Measurements from ENCODE around the gene FAM193A. TPM values are rescaled to one million over a fixed set of nuclear protein-coding genes. Genes with fewer than 3 reads are reported as not detected.

The FAM193A gene
- total RNA-seq, 2 donors from 2014 or later: 14.6 to 17.0 TPM

GRCh38 chr4:2750719-2751605 lies 214.5 kb downstream of the FAM193A start:
- no peak for DNase-seq (ENCODE audit: low spot score)
- H3K36me3 ChIP-seq: peaks cover 18% of the 10 kb centered on the region
- H3K4me3 ChIP-seq: no peak overlapping the region
- H3K4me1 ChIP-seq: peaks cover 0 to 45% of the 10 kb centered on the region in 2 donors
- H3K27me3 ChIP-seq: no peaks in the 10 kb centered on the region
- peak overlapping the region; percentile 16 to 33 for H3K27ac ChIP-seq
- no peaks in the 10 kb centered on the region for H3K9me3 ChIP-seq
- no peak for TF ChIP-seq CTCF (IDR thresholded peaks at IDR 0.05)

- H3K27me3 ChIP-seq: no peaks in the 10 kb centered on the region
- H3K9me3 ChIP-seq: no peaks in the 10 kb centered on the region
- H3K4me3 ChIP-seq: no peak overlapping the region
- no peak for DNase-seq (ENCODE audit: low spot score)
- no peak for TF ChIP-seq CTCF (IDR thresholded peaks at IDR 0.05)
- no peaks in the 10 kb centered on the region for H3K36me3 ChIP-seq
- no peak overlapping the region for H3K27ac ChIP-seq
- peaks cover 0 to 38% of the 10 kb centered on the region in 2 donors for H3K4me1 ChIP-seq
Measured at GRCh38 chr4:2753436-2753835, 217.0 kb downstream of the FAM193A start.

GRCh38 chr4:2754848-2755819 lies 218.7 kb downstream of the FAM193A start:
- H3K36me3 ChIP-seq: no peaks in the 10 kb centered on the region
- H3K27ac ChIP-seq: peak overlapping the region; percentile 79 to 83
- peak overlapping the region; percentile 64 to 86 for H3K4me3 ChIP-seq
- no peak for TF ChIP-seq CTCF (IDR thresholded peaks at IDR 0.05)
- DNase-seq (ENCODE audit: low spot score): no peak
- H3K4me1 ChIP-seq: peaks cover 0 to 37% of the 10 kb centered on the region in 2 donors
- no peaks in the 10 kb centered on the region for H3K9me3 ChIP-seq
- no peaks in the 10 kb centered on the region for H3K27me3 ChIP-seq

- Histone ChIP-seq H3K36me3 (no peaks in the 10 kb centered on the region), H3K4me3 (peak within 1 kb of the TSS; percentile 64 to 86), H3K4me1 (peaks cover 0 to 28% of the 10 kb centered on the region in 2 donors), H3K9me3 (no peaks in the 10 kb centered on the region), H3K27me3 (no peaks in the 10 kb centered on the region), H3K27ac (peak within 1 kb of the TSS; percentile 79 to 83)
- peak in 1 of 2 donors; percentile 57 for TF ChIP-seq CTCF (IDR thresholded peaks at IDR 0.05)
- peak; percentile 91 for DNase-seq (ENCODE audit: low spot score)
Measured at GRCh38 chr4:2755821-2756690, 219.6 kb downstream of the FAM193A start, which contains the start of gene TNIP2. Gene TNIP2, minus strand, starts transcription at chr4:2756336. Its CDS starts 47 bp downstream, at chr4:2756289.
